Central memory CD8-positive, alpha-beta T cell (primary cell): Measurements from ENCODE around the gene POU6F2.

Source experiments
- ATAC-seq: fragments of 150-1000 bp; cut with Tn5 transposase; replicated peaks from 2 replicates; pipeline ENCODE4 v1.10.0; 2022; ENCODE audit warnings: mild to moderate bottlenecking, moderate FRiP score, moderate number of reproducible peaks; ENCODE audit not compliant: poor library complexity, severe bottlenecking; ENCODE audit errors: extremely low read depth
- DNase-seq, 2 donors: peaks; one replicate each; pipeline ENCODE4 v3.0.0; 2021; ENCODE audit warnings: low spot score in 2 of 2
- H3K27ac Mint-ChIP-seq: one replicate; pipeline ENCODE4 v1.8.0; 2022; ENCODE audit warnings: low read depth, mild to moderate bottlenecking, moderate library complexity, mixed read lengths
- H3K27me3 Mint-ChIP-seq: one replicate; pipeline ENCODE4 v1.8.0; 2022; ENCODE audit warnings: mixed read lengths
- H3K36me3 Mint-ChIP-seq: one replicate; pipeline ENCODE4 v1.8.0; 2022; ENCODE audit warnings: mild to moderate bottlenecking, moderate library complexity, mixed read lengths; ENCODE audit not compliant: insufficient read depth
- H3K4me1 Mint-ChIP-seq: one replicate; pipeline ENCODE4 v1.8.0; 2022; ENCODE audit warnings: mixed read lengths
- H3K4me3 Mint-ChIP-seq: one replicate; pipeline ENCODE4 v1.8.0; 2022; ENCODE audit warnings: mild to moderate bottlenecking, moderate library complexity, mixed read lengths
- H3K9me3 Mint-ChIP-seq: one replicate; pipeline ENCODE4 v1.8.0; 2022; ENCODE audit warnings: mixed read lengths

The POU6F2 gene

DNA sequence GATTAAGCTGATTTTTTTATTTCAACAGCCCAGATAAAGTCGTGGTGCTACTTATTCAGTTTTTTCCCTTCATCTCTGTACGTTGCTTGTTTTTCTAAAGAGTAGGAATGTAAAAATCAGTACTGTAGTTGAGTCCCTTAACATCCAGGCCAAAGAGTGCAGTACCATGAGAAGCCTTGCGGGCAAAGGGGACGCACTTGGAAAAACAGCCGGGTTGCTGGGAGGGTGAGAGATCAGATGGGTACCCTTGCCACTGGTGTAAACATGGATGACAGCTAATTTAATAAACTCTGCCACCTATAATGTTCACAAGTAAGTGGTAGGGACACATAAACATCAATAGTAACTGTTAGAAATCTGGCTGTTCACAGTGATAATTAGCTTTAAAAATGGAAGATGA lies 175.9 kb downstream of the POU6F2 start:
- H3K27me3 Mint-ChIP-seq: peaks cover 22% of the 10 kb centered on the region
- ATAC-seq: no peak
- H3K9me3 Mint-ChIP-seq: no peaks in the 10 kb centered on the region

DNA sequence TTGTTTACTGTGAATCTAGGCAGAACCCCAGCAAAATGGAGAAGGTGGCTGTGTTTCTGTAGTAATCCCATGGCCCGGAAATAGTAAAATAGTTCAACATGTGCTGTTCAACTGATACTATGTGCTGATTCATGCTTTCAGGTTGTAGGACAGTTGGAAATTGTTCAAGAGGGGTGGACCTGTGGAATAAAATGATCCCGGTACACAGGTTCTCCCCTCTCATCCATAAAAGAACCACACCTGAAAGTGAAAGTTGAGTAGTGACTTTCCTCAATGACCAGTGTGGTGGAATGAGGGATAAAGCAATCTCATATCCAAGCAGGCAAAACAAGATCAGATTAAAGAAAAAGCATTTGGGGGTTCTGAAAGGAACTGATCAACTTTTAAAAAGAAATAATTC lies 177.1 kb downstream of the POU6F2 start:
- ATAC-seq (no peak), DNase-seq (no peak)
- H3K27ac Mint-ChIP-seq: no peak overlapping the region
- no peaks in the 10 kb centered on the region for H3K4me1 Mint-ChIP-seq
- no peak overlapping the region for H3K4me3 Mint-ChIP-seq
- H3K36me3 Mint-ChIP-seq: no peaks in the 10 kb centered on the region
- H3K9me3 Mint-ChIP-seq: no peaks in the 10 kb centered on the region
- peaks cover 22% of the 10 kb centered on the region for H3K27me3 Mint-ChIP-seq

More for the DNA sequence above, 175.9 kb downstream of the POU6F2 start:
- Mint-ChIP-seq H3K27ac (no peak overlapping the region), H3K4me3 (no peak overlapping the region), H3K36me3 (no peaks in the 10 kb centered on the region), H3K4me1 (no peaks in the 10 kb centered on the region)
- DNase-seq: no peak

DNA sequence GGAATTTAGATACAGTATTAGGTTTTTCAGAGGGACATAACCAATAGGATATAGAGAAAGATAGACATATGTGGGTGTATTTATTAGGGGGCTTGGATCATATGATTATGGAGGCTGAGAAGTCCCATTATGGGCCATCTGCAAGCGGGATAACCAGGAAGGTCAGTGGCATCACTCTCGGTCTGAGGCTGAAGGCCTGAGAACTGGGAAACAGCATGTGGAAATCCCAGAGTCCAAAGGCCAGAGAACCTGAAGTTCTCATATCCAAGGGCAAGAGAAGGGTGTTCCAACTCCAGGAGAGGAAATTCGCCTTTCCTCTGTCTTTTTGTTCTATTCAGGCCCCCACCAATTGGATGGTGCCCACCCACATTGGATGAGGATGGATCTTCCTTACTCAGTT lies 180.7 kb downstream of the POU6F2 start:
- DNase-seq: no peak
- Mint-ChIP-seq H3K4me3 (no peak overlapping the region), H3K4me1 (no peaks in the 10 kb centered on the region), H3K36me3 (no peaks in the 10 kb centered on the region), H3K27ac (no peak overlapping the region), H3K27me3 (peaks cover 20% of the 10 kb centered on the region), H3K9me3 (peaks cover 8% of the 10 kb centered on the region)
- ATAC-seq: no peak

DNA sequence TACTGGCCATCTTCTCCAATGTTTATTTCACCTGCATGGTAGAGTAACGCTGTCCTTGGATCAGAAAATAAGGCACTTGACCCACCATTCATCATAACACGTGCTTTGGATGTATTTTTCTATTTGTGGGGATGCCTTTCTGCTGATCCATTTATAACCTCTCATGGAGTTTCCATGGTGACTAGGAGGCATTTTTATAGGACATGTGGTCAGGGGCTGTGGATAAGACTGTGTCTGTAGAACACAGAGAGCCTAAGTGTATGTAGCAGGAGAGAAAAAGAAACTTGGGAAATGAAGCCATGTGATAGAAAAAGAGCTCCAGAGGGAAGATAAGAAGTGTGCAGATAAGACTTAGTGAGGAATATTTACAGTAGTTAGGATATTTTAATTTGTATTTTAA lies 184.2 kb downstream of the POU6F2 start:
- H3K4me3 Mint-ChIP-seq: no peak overlapping the region

DNA sequence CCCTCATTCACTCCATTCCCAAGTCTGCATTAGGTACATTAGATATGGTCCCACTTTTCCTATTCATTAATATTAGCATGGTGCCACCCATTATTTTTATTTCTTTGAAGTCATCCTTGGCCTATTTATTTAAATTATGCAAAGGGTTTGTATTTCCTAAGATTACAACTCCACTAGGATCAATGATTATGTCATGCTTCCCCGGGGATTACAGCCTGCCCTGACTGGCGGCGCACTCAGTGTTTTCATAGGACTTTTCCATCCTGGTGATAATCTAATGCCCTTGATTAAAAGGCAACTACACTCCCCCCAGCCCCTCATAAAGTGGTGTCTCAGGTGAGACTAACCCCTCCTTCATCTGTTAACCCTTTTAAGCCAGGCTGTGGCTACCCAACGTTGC lies 187.2 kb downstream of the POU6F2 start:
- no peak for DNase-seq
- peaks cover 8% of the 10 kb centered on the region for H3K9me3 Mint-ChIP-seq
- H3K4me3 Mint-ChIP-seq: no peak overlapping the region
- H3K4me1 Mint-ChIP-seq: no peaks in the 10 kb centered on the region
- no peak for ATAC-seq
- no peak overlapping the region for H3K27ac Mint-ChIP-seq
- peaks cover 9% of the 10 kb centered on the region for H3K27me3 Mint-ChIP-seq
- H3K36me3 Mint-ChIP-seq: no peaks in the 10 kb centered on the region

More for the DNA sequence above, 184.2 kb downstream of the POU6F2 start:
- H3K27me3 Mint-ChIP-seq: peaks cover 9% of the 10 kb centered on the region
- ATAC-seq (no peak), DNase-seq (no peak)
- H3K9me3 Mint-ChIP-seq: peaks cover 8% of the 10 kb centered on the region
- no peaks in the 10 kb centered on the region for H3K4me1 Mint-ChIP-seq
- no peaks in the 10 kb centered on the region for H3K36me3 Mint-ChIP-seq
- no peak overlapping the region for H3K27ac Mint-ChIP-seq

DNA sequence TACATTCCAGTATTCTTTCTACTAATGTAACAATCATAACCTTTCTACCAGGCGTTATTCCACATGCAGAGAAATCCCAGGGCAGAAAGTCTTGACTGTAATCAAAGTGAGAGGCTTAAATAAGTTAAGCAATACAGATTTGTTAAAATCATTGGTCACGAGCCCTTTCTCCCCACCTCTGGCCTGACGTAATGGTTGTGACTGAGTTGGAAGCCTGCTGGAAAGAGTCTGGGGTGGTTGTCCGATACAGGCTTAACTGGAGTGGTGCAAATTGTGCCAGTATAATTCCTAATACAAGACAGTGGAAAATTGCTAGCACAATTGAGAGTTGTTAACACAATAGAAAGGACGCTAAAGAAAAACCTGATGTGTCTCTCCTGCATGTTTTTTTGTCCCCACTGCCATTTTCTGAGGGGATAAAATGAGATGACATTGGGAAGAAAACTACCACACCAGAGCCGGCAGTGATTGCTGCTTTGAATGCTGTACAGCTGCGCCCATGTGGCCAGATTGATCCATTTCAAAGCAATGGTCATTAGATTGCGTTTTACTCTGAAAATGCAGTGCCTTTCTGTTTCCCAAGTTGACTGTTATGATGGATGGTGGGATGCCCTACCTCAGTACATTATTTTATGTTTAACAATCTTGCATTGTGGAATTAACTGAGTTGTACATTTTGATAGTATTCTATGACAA lies 190.8 kb downstream of the POU6F2 start:
- Mint-ChIP-seq H3K9me3 (no peaks in the 10 kb centered on the region), H3K27me3 (peaks cover 5% of the 10 kb centered on the region), H3K4me3 (no peak overlapping the region), H3K36me3 (no peaks in the 10 kb centered on the region), H3K4me1 (no peaks in the 10 kb centered on the region), H3K27ac (no peak overlapping the region)
- ATAC-seq (no peak), DNase-seq (no peak)

DNA sequence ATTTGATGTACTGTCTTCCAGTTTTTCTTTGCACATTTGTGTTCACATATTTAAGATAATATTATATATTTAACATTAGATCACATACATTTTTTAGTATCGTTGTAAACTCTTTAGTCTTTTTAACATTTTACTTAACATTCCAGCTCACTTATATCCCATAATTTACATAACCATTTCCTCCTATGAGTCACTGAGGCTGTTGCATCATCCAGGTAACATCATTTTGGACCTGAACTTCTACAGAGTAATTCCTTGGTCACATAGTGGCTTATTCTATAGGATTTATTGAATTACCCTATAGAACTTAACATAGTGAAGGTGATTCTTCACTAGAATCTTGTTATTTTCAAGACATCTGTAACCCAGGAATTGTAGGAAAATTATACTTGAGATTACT lies 194.4 kb downstream of the POU6F2 start:
- no peak overlapping the region for H3K4me3 Mint-ChIP-seq
- peaks cover 11% of the 10 kb centered on the region for H3K27me3 Mint-ChIP-seq
- DNase-seq: no peak
- ATAC-seq: no peak
- H3K9me3 Mint-ChIP-seq: no peaks in the 10 kb centered on the region
- no peaks in the 10 kb centered on the region for H3K36me3 Mint-ChIP-seq
- H3K27ac Mint-ChIP-seq: no peak overlapping the region
- H3K4me1 Mint-ChIP-seq: no peaks in the 10 kb centered on the region

DNA sequence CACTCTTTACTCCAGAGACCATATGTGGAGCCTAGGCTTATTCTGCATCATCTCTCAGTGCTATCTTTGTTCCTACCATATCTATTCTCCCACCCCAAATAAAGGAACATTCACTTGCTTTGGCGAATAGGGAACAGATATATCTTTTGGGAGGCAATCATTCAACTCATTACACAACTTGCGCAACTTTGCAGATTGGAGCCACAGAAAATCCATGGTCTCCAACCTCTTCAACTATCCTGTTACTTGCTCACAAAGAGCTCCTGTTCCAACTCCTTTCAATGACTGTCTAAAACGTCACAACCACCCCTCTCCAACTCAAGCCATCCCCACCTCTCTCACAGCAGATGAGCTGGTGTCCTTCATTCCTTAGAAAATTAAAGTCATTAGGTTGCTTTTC lies 203.7 kb downstream of the POU6F2 start:
- Mint-ChIP-seq H3K4me3 (no peak overlapping the region), H3K4me1 (no peaks in the 10 kb centered on the region), H3K27ac (no peak overlapping the region), H3K36me3 (no peaks in the 10 kb centered on the region), H3K9me3 (no peaks in the 10 kb centered on the region), H3K27me3 (no peaks in the 10 kb centered on the region)
- DNase-seq: no peak
- ATAC-seq: no peak

DNA sequence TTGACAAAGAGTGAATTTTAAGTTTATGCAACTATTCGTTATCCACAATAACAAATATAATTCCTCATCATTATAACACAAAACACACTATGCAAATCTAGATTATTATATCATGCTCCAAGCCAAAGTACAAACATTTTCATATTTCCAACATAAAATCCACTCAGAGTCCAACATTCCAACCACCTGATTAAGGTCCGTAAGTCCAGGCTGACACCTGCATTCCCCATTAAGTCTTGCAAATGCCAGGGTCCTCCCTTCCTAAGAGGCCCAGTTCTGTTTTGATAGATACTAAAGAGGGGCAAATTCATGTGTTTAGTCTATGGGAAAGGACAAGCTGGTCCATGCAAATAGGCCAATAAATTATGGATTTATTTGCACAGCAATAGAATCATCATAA lies 206.1 kb downstream of the POU6F2 start:
- Mint-ChIP-seq H3K27ac (no peak overlapping the region), H3K36me3 (no peaks in the 10 kb centered on the region), H3K4me1 (no peaks in the 10 kb centered on the region), H3K9me3 (no peaks in the 10 kb centered on the region), H3K27me3 (no peaks in the 10 kb centered on the region), H3K4me3 (no peak overlapping the region)
- no peak for DNase-seq
- no peak for ATAC-seq

DNA sequence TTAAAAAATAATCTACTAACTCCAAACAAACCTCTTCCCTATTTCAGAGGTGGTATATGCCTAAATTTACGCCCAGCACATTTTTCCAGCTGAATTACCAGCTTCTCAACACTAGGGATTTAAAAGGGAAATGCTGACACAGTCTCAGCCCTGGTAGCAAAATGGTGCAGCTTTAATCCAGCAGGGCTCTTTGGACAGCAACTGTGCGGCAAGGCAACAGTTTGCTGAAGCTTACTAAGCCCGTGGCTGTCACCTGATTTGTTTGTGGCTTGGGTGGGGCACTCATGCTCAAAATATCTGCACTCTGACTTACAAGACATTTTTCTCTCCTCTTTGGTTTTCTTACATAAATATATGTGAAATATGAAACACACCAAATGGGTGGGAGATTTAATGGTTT lies 206.7 kb downstream of the POU6F2 start:
- Mint-ChIP-seq H3K36me3 (no peaks in the 10 kb centered on the region), H3K4me1 (no peaks in the 10 kb centered on the region), H3K9me3 (no peaks in the 10 kb centered on the region), H3K4me3 (no peak overlapping the region), H3K27me3 (no peaks in the 10 kb centered on the region), H3K27ac (no peak overlapping the region)
- ATAC-seq (no peak), DNase-seq (no peak)

DNA sequence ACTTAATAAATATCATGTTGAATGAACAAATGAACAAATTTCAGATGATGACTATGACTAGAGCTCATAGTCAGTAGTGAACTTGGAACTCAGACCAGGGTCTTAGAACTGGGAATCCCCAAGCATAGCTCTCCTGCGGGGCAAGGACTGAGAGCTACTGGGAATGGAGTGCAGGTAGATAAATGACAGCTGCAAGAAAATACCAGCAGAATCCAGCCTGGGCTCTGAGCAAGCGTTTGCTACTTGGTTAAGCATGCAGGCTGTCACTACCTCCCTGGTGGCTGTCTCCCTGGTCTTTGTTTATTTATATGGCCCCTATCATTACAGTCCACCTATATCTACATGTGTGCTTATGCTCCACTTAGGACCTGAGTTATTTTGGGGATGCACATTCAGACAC lies 208.4 kb downstream of the POU6F2 start:
- no peaks in the 10 kb centered on the region for H3K27me3 Mint-ChIP-seq
- H3K9me3 Mint-ChIP-seq: no peaks in the 10 kb centered on the region
- H3K36me3 Mint-ChIP-seq: no peaks in the 10 kb centered on the region
- no peak for ATAC-seq
- no peaks in the 10 kb centered on the region for H3K4me1 Mint-ChIP-seq
- H3K4me3 Mint-ChIP-seq: no peak overlapping the region
- no peak overlapping the region for H3K27ac Mint-ChIP-seq
- DNase-seq: no peak

DNA sequence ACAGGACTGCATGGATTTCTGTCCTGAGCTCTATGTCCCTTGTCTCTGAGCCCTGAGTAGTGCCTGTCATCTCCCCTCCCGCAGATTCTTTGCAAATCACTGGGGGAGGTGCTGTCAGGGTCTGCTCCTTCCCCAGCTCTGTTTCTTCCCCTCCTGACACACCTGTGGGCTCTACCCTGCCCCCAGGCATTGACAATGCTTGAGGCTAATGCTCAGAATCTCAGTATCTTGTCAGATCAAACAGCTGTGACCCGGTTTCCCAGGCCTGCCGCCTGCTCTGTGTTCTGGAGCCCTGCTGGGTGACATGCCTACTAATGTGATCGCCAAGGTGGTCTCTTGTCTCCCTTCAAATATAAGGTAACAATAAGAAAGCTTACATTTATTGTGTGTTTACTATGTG lies 209.0 kb downstream of the POU6F2 start:
- H3K27ac Mint-ChIP-seq: no peak overlapping the region
- no peaks in the 10 kb centered on the region for H3K36me3 Mint-ChIP-seq
- no peaks in the 10 kb centered on the region for H3K4me1 Mint-ChIP-seq
- H3K4me3 Mint-ChIP-seq: no peak overlapping the region
- no peak for DNase-seq
- H3K27me3 Mint-ChIP-seq: no peaks in the 10 kb centered on the region
- H3K9me3 Mint-ChIP-seq: no peaks in the 10 kb centered on the region
- no peak for ATAC-seq

DNA sequence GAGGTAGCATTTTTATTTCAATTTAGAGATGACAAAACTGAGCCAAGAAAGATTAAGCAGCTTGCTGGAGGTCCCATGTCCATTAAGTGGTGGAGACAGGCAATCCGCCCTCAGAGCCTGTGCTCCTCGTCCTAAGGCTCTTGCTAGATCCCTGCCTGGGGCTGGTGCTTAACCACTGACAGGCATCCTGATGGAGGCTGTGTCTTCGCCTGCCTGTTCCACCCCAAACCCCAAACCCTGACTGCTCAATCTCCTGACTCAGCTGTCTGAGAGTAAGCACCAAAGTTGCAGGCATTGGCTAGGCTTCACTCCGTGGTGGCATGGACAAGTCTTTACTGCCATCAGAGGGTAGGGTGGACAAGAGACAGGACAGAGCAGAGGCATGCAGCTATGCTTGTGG lies 209.4 kb downstream of the POU6F2 start:
- H3K27me3 Mint-ChIP-seq: no peaks in the 10 kb centered on the region
- no peak for DNase-seq
- no peak overlapping the region for H3K4me3 Mint-ChIP-seq
- H3K36me3 Mint-ChIP-seq: no peaks in the 10 kb centered on the region
- no peak overlapping the region for H3K27ac Mint-ChIP-seq
- no peaks in the 10 kb centered on the region for H3K9me3 Mint-ChIP-seq
- no peak for ATAC-seq
- no peaks in the 10 kb centered on the region for H3K4me1 Mint-ChIP-seq

DNA sequence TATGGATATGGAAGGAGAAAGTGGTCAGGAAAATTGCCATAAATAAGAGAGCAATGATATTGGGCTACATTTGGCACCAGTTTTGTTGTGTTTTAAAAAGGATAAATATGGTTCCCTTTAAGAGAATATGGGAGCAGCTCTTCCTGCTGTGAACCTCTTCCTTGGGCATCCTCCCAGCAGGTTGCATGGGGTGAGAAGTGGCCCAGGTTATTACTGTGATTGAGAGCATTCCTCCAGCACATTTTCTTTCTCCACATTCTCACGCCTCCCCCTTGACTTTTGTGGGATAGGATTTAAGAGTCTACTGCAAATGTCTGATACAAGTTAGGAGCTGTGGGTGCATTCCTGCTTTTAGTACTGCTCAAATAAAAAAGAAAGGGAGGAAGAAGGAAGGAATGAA lies 214.8 kb downstream of the POU6F2 start:
- Mint-ChIP-seq H3K4me1 (no peaks in the 10 kb centered on the region), H3K36me3 (no peaks in the 10 kb centered on the region), H3K9me3 (no peaks in the 10 kb centered on the region), H3K27ac (no peak overlapping the region), H3K4me3 (no peak overlapping the region), H3K27me3 (no peaks in the 10 kb centered on the region)
- ATAC-seq (no peak), DNase-seq (no peak)
